ENCODE results near the gene HNRNPUL1. TPM values are rescaled to one million over a fixed set of nuclear protein-coding genes. Genes with fewer than 3 reads are reported as not detected.

The HNRNPUL1 gene
- total RNA-seq, 1 experiment from 2014 or later = 315 TPM

DNA sequence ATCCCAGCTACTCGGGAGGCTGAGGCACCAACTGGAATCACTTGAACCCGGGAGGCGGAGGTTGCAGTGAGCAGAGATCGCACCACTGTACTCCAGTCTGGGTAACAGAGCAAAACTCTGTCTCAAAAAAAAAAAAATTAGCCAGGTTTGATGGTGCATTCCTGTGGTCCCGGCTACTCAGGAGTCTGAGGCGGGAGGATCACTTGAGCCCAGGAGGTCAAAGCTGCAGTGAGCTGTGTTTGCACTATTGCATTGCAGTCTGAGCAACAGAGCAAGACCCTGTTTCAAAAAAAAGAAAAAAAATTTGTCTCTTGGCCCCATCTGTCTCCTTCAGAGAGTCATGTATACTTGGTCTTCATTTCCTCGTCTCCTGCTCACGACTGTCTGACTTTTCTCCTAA, 47.4 kb downstream of the HNRNPUL1 start:
- Histone ChIP-seq H2BK15ac (ENCODE audit: low read depth, low read length) (no peak overlapping the region), H3K79me1 (ENCODE audit: insufficient read depth, low read depth, low read length, poor library complexity, severe bottlenecking) (no peaks in the 10 kb centered on the region), H3K27ac (ENCODE audit: insufficient read length, low read depth, low read length) (no peak overlapping the region), H3K27me3 (ENCODE audit: insufficient read depth, low read length) (no peaks in the 10 kb centered on the region), H3K9me3 (ENCODE audit: control insufficient read depth, low read depth, low read length) (no peaks in the 10 kb centered on the region), H2BK120ac (ENCODE audit: low read depth, low read length, poor library complexity, severe bottlenecking) (no peak overlapping the region), H4K8ac (replicated peaks; ENCODE audit: insufficient read length, low read depth, low read length) (no peak overlapping the region), H3K23me2 (ENCODE audit: insufficient read length, low read depth, low read length, poor library complexity, severe bottlenecking) (peaks cover 12% of the 10 kb centered on the region), H2BK5ac (ENCODE audit: insufficient read length, low read length) (no peak overlapping the region), H4K20me1 (ENCODE audit: control insufficient read depth, insufficient read depth, insufficient read length) (peaks cover 2% of the 10 kb centered on the region), H4K5ac (ENCODE audit: insufficient read length, low read depth, low read length) (no peak overlapping the region), H3K18ac (ENCODE audit: insufficient read length, low read depth, low read length) (no peak overlapping the region), H3K9ac (ENCODE audit: extremely low read depth, insufficient read length, low read length) (no peak overlapping the region), H2BK20ac (ENCODE audit: low read depth, low read length, poor library complexity, severe bottlenecking) (no peak overlapping the region), H4K91ac (ENCODE audit: insufficient read length, low read depth, low read length) (no peak overlapping the region), H3K79me2 (ENCODE audit: insufficient read depth, low read length) (no peaks in the 10 kb centered on the region), H2AFZ (ENCODE audit: low read length) (no peak overlapping the region), H3K4me2 (ENCODE audit: insufficient read depth, insufficient read length, low read length) (no peak overlapping the region), H3K4me1 (ENCODE audit: insufficient read depth, low read length) (no peaks in the 10 kb centered on the region), H3K14ac (ENCODE audit: insufficient read depth, low read length) (no peak overlapping the region), H3K56ac (ENCODE audit: insufficient read length, low read depth, low read length) (no peak overlapping the region), H2BK12ac (ENCODE audit: insufficient read length, low read depth, low read length) (no peak overlapping the region), H3K23ac (ENCODE audit: insufficient read length, low read depth, low read length) (no peak overlapping the region), H3K4ac (ENCODE audit: low read depth, low read length) (no peak overlapping the region), H3T11ph (ENCODE audit: low read length) (no peak overlapping the region), H2AK5ac (ENCODE audit: insufficient read length, low read length) (no peak overlapping the region)
- Mint-ChIP-seq H3K4me1 (peaks cover 20 to 33% of the 10 kb centered on the region in 2 experiments), H3K36me3 (ENCODE audit: insufficient read depth in 1 of 3, low read depth in 3 of 3) (peaks cover 20 to 50% (median 49%) of the 10 kb centered on the region in 3 experiments), H3K9me3 (peaks cover 0 to 3% of the 10 kb centered on the region in 2 experiments; a peak in 1 of 5 replicates), H3K27ac (peak overlapping the region in 1 of 3 experiments; percentile 6; a peak in 1 of 7 replicates), H3K27me3 (ENCODE audit: low read depth) (peaks cover 1% of the 10 kb centered on the region; the same call in 1 of the 2 replicates), H3K4me3 (peak overlapping the region; percentile 19 to 92; a peak in 3 of 5 replicates)
- no peak for TF ChIP-seq CTCF (conservative IDR thresholded peaks at IDR 0.05)
- WGBS (ENCODE audit: extremely low coverage, insufficient read length, low lambda C conversion rate) = no CpG with 5 or more reads among the region's 8 CpGs
- DNase-seq = no peak

Measured in H9 (cell line).